Measurements from ENCODE around the gene ORC5. TPM values are rescaled to one million over a fixed set of nuclear protein-coding genes. Genes with fewer than 3 reads are reported as not detected.

Gene ORC5
- total and polyA plus RNA-seq, 2 experiments from 2014 or later: 10.9 to 89.0 TPM

GRCh38 chr7:104242638-104243037 is 34.8 kb upstream of the ORC5 start:
- no peaks in the 10 kb centered on the region for H3K79me2 ChIP-seq (replicated peaks; ENCODE audit: insufficient read depth)
- H3K4me1 ChIP-seq (ENCODE audit: insufficient read depth): no peaks in the 10 kb centered on the region
- Mint-ChIP-seq H3K9me3 (no peaks in the 10 kb centered on the region), H3K4me3 (no peak overlapping the region), H3K36me3 (ENCODE audit: low read depth) (no peaks in the 10 kb centered on the region), H3K4me1 (no peaks in the 10 kb centered on the region), H3K27ac (no peak overlapping the region), H3K27me3 (ENCODE audit: insufficient read depth, low read depth, poor library complexity) (peaks cover 2% of the 10 kb centered on the region)
- ATAC-seq: no peak
- no peaks in the 10 kb centered on the region for H3K9me2 ChIP-seq (ENCODE audit: insufficient read depth)
- TF ChIP-seq STAT1 (IDR thresholded peaks at IDR 0.05; ENCODE audit: unreplicated experiment) (no peak), REST (IDR thresholded peaks at IDR 0.05; ENCODE audit: unreplicated experiment) (no peak)
- no peak overlapping the region for H3K4me3 ChIP-seq
- no peaks in the 10 kb centered on the region for H3K36me3 ChIP-seq (ENCODE audit: insufficient read depth)
- no peaks in the 10 kb centered on the region for H3F3A ChIP-seq (replicated peaks; ENCODE audit: low read depth)
- no peak for DNase-seq (ENCODE audit: low spot score)
- no peak overlapping the region; the same call in 1 of the 2 replicates for H2AFZ ChIP-seq
- H4K20me1 ChIP-seq (replicated peaks; ENCODE audit: insufficient read depth): no peaks in the 10 kb centered on the region
- no peak overlapping the region for H3K4me2 ChIP-seq
- no peak overlapping the region for H3K27ac ChIP-seq (ENCODE audit: low read depth)
- H3K27me3 ChIP-seq (ENCODE audit: insufficient read depth): no peaks in the 10 kb centered on the region

- Mint-ChIP-seq H3K4me3 (no peak overlapping the region), H3K27me3 (ENCODE audit: insufficient read depth, low read depth, poor library complexity) (peaks cover 2% of the 10 kb centered on the region), H3K27ac (no peak overlapping the region), H3K9me3 (no peaks in the 10 kb centered on the region), H3K4me1 (no peaks in the 10 kb centered on the region), H3K36me3 (ENCODE audit: low read depth) (no peaks in the 10 kb centered on the region)
- Histone ChIP-seq H3K9me2 (ENCODE audit: insufficient read depth) (no peaks in the 10 kb centered on the region), H3F3A (replicated peaks; ENCODE audit: low read depth) (no peaks in the 10 kb centered on the region), H3K4me1 (ENCODE audit: insufficient read depth) (no peaks in the 10 kb centered on the region), H4K20me1 (replicated peaks; ENCODE audit: insufficient read depth) (no peaks in the 10 kb centered on the region), H3K79me2 (replicated peaks; ENCODE audit: insufficient read depth) (no peaks in the 10 kb centered on the region), H3K27me3 (ENCODE audit: insufficient read depth) (no peaks in the 10 kb centered on the region), H3K27ac (ENCODE audit: low read depth) (no peak overlapping the region), H3K36me3 (ENCODE audit: insufficient read depth) (no peaks in the 10 kb centered on the region), H3K4me3 (no peak overlapping the region), H2AFZ (no peak overlapping the region), H3K4me2 (no peak overlapping the region)
- ATAC-seq: no peak
- TF ChIP-seq ZNF331 (CRISPR knock-in tag; IDR thresholded peaks at IDR 0.05; ENCODE audit: low read depth): no peak
- no peak for TF ChIP-seq NANOG (IDR thresholded peaks at IDR 0.05; ENCODE audit: borderline replicate concordance)
- no peak for TF ChIP-seq POLR2AphosphoS5 (IDR thresholded peaks at IDR 0.05; ENCODE audit: low read depth)
- TF ChIP-seq JUNB (IDR thresholded peaks at IDR 0.05; ENCODE audit: unreplicated experiment): no peak
- no peak for TF ChIP-seq ETS1 (IDR thresholded peaks at IDR 0.05)
- no peak for TF ChIP-seq EZH2phosphoT487 (IDR thresholded peaks at IDR 0.05; ENCODE audit: unreplicated experiment)
- no peak for TF ChIP-seq ZNF114 (CRISPR knock-in tag; IDR thresholded peaks at IDR 0.05)
- TF ChIP-seq STAT1 (IDR thresholded peaks at IDR 0.05; ENCODE audit: unreplicated experiment): no peak
- DNase-seq (ENCODE audit: low spot score): no peak
These were observed 33.9 kb upstream of the ORC5 start for GRCh38 chr7:104241538-104242209.
